ENCODE measurements around the gene RGPD8.
"Not testable (repeated sequence)": the region's sequence is repeated elsewhere in the genome, so short reads cannot be mapped to it uniquely, and the experiment has no call there.

Gene RGPD8

DNA sequence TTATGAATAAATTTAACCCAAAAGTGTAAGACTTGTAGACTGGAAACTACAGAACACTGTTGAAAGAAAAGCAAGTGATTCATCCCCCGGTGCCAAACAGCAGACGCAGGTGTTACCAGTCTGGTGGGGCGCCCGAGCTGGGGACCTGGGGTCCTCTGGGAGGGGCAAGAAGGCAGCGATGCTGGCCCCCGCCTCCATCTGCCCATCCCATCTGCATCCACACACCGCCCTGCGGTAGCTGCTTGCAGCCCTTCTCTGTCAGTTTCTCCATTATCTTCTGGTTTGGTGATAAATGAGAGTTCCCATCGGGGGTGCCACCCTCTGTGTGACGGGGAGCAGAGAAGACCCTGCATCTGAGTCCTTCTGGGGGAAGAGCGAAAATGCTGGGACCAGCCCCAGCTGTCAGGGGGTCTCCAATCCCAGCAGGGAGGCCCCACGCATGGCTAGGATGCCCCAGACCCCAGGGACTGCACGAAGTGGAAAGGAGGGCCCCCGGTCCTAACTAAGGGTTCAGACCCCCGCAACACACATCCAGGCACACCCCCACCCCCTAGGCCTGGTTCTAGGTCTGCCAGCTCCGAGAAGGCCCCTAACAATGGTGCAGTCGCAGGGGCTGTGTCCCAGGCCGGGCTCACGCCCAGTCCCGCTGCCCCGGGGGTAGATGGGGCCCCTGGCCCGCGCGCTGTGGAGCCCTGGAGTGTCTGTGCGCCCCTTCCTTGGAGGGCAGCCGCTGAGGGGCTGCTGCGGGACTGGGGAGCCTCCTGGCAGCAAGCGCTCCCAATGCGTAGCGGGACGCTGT, 686 bp upstream of the RGPD8 start:
- DNase-seq (ENCODE audit: low spot score) = no peak
- TF ChIP-seq, protein P1, sequence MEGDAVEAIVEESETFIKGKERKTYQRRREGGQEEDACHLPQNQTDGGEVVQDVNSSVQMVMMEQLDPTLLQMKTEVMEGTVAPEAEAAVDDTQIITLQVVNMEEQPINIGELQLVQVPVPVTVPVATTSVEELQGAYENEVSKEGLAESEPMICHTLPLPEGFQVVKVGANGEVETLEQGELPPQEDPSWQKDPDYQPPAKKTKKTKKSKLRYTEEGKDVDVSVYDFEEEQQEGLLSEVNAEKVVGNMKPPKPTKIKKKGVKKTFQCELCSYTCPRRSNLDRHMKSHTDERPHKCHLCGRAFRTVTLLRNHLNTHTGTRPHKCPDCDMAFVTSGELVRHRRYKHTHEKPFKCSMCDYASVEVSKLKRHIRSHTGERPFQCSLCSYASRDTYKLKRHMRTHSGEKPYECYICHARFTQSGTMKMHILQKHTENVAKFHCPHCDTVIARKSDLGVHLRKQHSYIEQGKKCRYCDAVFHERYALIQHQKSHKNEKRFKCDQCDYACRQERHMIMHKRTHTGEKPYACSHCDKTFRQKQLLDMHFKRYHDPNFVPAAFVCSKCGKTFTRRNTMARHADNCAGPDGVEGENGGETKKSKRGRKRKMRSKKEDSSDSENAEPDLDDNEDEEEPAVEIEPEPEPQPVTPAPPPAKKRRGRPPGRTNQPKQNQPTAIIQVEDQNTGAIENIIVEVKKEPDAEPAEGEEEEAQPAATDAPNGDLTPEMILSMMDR (conservative IDR thresholded peaks at IDR 0.05; ENCODE audit: low read depth) = no peak
- POLR2A ChIA-PET (ENCODE audit: low non-redundant PET) = no interaction called here
- no peak overlapping the region for H3K27ac ChIP-seq
- CTCF ChIA-PET = interaction anchor here (0.6 to 1.0 kb wide), 2 partner anchors 312 to 417 kb away, joined by 3 to 7 read pairs; no protein-coding TSS in a partner anchor

- not testable (repeated sequence) for H3K27ac ChIP-seq; DNase-seq (ENCODE audit: low spot score)
- POLR2A ChIA-PET (ENCODE audit: low non-redundant PET) = interaction anchor here (0.7 kb wide), 1 partner anchor 170 kb away, joined by 3 read pairs; no protein-coding TSS in a partner anchor
- CTCF ChIA-PET = interaction anchor here (0.6 to 0.7 kb wide), 3 partner anchors 174 to 561 kb away, joined by 4 to 6 read pairs (median 4); no protein-coding TSS in a partner anchor
These were observed 538 bp downstream of the RGPD8 start for GRCh38 chr2:112432735-112433479.

DNA sequence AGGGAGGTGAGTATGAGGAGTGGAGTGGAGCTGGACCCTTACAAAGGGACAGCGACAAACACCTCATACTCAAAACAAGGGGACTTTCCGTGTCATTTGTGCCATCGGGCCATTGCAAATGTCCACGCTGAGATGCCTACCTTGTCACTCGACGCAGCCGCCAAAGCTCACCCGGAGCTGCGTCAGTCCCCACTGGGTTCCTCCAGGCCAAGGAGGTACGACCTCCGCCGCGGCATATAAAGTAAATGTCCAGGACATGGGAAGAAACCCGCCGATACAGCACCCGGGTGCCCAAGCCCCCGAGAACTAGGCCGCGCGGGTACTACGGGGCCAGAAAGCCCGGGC, 1.1 kb downstream of the RGPD8 start:
- POLR2A ChIA-PET (ENCODE audit: low non-redundant PET); CTCF ChIA-PET; H3K27ac ChIP-seq: not testable (repeated sequence)

GRCh38 chr2:112431587-112432295, 1.7 kb downstream of the RGPD8 start:
- POLR2A ChIA-PET (ENCODE audit: low non-redundant PET); DNase-seq (ENCODE audit: low spot score); H3K27ac ChIP-seq: not testable (repeated sequence)
- CTCF ChIA-PET = interaction anchor here (0.7 kb wide), 1 partner anchor 1515 kb away, joined by 4 read pairs; no protein-coding TSS in a partner anchor

More for the DNA sequence above, 1.1 kb downstream of the RGPD8 start:
- not testable (repeated sequence) for DNase-seq (ENCODE audit: low spot score)

- POLR2A ChIA-PET (ENCODE audit: low non-redundant PET); H3K27ac ChIP-seq; DNase-seq (ENCODE audit: low spot score); CTCF ChIA-PET: not testable (repeated sequence)
These were observed 8.9 kb downstream of the RGPD8 start for GRCh38 chr2:112424553-112424952.

DNA sequence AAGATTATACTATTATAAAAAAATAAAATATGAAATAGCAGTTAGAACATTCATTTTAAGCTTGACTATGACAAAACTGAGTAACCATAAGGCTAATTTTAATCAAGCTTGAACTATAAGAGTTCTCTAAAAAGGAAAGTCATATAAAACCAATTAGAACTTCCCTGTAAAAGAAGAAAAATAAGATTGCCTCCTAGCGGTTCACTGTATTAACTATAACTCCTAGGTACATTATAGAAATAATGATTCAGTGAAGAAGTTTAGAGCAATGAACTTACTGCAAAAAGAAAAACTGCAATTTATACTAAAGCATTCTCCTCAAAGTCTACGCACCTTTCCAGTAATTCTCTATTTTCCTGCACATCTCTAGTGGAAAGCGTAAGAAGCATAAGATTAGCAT, 16.6 kb downstream of the RGPD8 start:
- POLR2A ChIA-PET (ENCODE audit: low non-redundant PET); CTCF ChIA-PET; DNase-seq (ENCODE audit: low spot score); H3K27ac ChIP-seq: not testable (repeated sequence)

DNA sequence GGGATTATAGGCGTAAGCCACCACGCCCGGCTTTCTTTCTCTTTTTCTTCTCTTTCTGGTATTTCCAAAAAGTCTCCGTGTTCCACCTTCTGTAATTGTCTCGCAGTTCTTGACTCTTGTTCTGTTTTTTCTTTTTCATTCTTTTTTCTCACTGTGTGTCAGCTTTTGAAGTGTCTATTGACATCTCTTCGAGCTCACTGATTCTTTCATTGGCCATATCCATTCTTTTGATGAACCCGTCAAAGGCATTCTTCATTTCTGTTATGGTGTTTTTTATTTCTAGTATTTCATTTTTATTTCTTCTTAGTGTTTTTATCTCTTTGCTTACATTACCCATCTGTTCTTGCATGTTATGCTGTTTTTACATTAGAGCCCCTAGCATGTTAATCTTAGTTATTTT, 73.4 kb downstream of the RGPD8 start:
- CTCF ChIA-PET; H3K27ac ChIP-seq; DNase-seq (ENCODE audit: low spot score); POLR2A ChIA-PET (ENCODE audit: low non-redundant PET): not testable (repeated sequence)

DNA sequence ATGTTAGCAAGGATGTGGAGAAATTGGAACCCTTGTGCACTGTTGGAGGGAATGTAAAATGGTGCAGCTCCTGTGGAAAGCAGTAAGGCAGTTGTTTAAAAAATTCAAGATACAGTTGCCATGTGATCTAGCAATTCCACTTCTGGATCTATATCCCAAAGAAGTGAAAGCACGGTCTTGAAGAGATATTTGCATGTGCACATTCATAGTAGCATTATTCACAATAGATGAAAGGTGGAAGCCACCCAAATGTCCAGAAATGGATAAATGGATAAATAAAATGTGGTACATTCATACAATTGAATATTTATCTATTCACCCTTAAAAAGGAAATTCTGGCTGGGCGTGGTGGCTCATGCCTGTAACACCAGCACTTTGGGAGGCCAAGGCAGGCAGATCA, 79.1 kb downstream of the RGPD8 start:
- CTCF ChIA-PET = interaction anchor here (0.6 kb wide), 1 partner anchor 85 kb away, joined by 4 read pairs; no protein-coding TSS in a partner anchor
- H3K27ac ChIP-seq; POLR2A ChIA-PET (ENCODE audit: low non-redundant PET); DNase-seq (ENCODE audit: low spot score): not testable (repeated sequence)

DNA sequence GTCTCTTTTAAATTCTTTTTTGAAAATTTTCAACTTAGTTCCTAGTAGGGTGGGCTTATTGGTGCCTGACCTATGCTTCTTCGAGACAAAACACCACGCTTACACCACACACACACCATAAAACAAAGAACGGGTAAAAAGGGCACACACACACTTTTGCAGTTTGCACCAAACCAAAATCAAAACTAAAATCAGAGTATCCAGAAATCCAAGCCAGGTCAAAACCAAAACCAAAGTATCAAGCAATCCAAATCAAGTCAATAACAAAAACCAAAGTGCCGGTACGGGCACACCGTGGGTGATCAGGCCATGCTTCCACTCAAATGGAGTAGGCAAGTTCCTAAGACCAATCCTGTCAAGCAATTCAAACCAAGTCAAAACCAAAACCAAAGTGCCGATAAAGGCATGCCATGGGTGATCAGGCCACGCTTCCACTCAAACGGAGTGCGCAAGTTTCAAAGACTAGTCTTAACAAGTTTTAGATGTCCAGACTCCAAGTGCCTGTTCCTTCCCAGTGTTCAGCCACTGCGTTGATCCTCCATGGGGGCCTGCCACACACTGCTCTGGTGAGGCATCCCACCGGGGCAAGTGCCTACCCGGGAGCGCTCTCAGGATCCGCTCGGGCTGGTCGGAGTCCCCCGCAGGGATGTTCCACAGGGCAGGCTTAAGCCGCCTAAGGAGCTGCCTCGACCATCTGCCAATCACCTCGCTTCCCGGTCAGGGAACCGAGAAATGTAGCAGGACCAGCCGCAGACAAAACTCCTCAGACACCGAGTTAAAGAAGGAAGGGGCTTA, 80.4 kb downstream of the RGPD8 start:
- H3K27ac ChIP-seq; CTCF ChIA-PET; POLR2A ChIA-PET (ENCODE audit: low non-redundant PET); DNase-seq (ENCODE audit: low spot score): not testable (repeated sequence)

GRCh38 chr2:112352292-112352691, 81.2 kb downstream of the RGPD8 start:
- POLR2A ChIA-PET (ENCODE audit: low non-redundant PET); DNase-seq (ENCODE audit: low spot score); H3K27ac ChIP-seq; CTCF ChIA-PET: not testable (repeated sequence)
